Activated CD4-positive, alpha-beta memory T cell treated with anti-CD3 and anti-CD28 coated beads for 36 hours (primary cell): ENCODE measurements around the gene OR52L1. TPM values are rescaled to one million over a fixed set of nuclear protein-coding genes. Genes with fewer than 3 reads are reported as not detected.

Experiments used
- CTCF ChIA-PET: fragments of 350-600 bp; sonication (Branson Sonifier 250); formaldehyde crosslinking; loops from one replicate; lab custom pipeline; 2021; ENCODE audit warnings: antibody characterized with exemption, inconsistent platforms; lab: Charles Lee
- POLR2A ChIA-PET: fragments of 350-600 bp; sonication (Branson Sonifier 250); formaldehyde crosslinking; loops from one replicate; lab custom pipeline; 2021; ENCODE audit warnings: antibody characterized with exemption; lab: Charles Lee
- DNase-seq: peaks from one replicate; pipeline ENCODE4 v3.0.0-alpha.2; 2020
- H3K27ac Mint-ChIP-seq: one replicate; pipeline ENCODE4 v1.8.0; 2021; ENCODE audit warnings: mixed read lengths
- H3K27me3 Mint-ChIP-seq: one replicate; pipeline ENCODE4 v1.8.0; 2021; ENCODE audit warnings: mixed read lengths
- H3K36me3 Mint-ChIP-seq: one replicate; pipeline ENCODE4 v1.8.0; 2021; ENCODE audit warnings: mixed read lengths
- H3K4me1 Mint-ChIP-seq: one replicate; pipeline ENCODE4 v1.8.0; 2021; ENCODE audit warnings: low read depth, mixed read lengths
- H3K4me3 Mint-ChIP-seq: one replicate; pipeline ENCODE4 v1.8.0; 2021; ENCODE audit warnings: mild to moderate bottlenecking, mixed read lengths
- H3K9me3 Mint-ChIP-seq: one replicate; pipeline ENCODE4 v1.8.0; 2021; ENCODE audit warnings: mixed read lengths
- intact Hi-C: fragments of 100-400 bp; cut with micrococcal nuclease; formaldehyde crosslinking; loops from one replicate; pipeline ENCODE4 v1.15.1; 2023
- total RNA-seq, 2 experiments: library from RNA; stranded (reverse); gene quantifications; one replicate each; pipeline ENCODE4 v1.2.3, GENCODE V29; 2021

Gene OR52L1
- not detected for total RNA-seq

GRCh38 chr11:5986885-5987284, at the start of gene OR52L1:
Gene OR52L1, minus strand, starts transcription at chr11:5986985. Its CDS starts 55 bp downstream, at chr11:5986930.
- intact Hi-C loops = no loop called here
- H3K4me1 Mint-ChIP-seq = no peaks in the 10 kb centered on the region
- ChIA-PET POLR2A (no interaction called here), CTCF (no interaction called here)
- H3K27ac Mint-ChIP-seq = no peak within 1 kb of the TSS
- H3K36me3 Mint-ChIP-seq = no peaks in the 10 kb centered on the region
- peaks cover 12% of the 10 kb centered on the region for H3K27me3 Mint-ChIP-seq
- DNase-seq = no peak
- no peak within 1 kb of the TSS for H3K4me3 Mint-ChIP-seq
- H3K9me3 Mint-ChIP-seq = no peaks in the 10 kb centered on the region

- Mint-ChIP-seq H3K36me3 (no peaks in the 10 kb centered on the region), H3K4me3 (no peak within 1 kb of the TSS), H3K27me3 (peaks cover 11% of the 10 kb centered on the region), H3K4me1 (no peaks in the 10 kb centered on the region), H3K27ac (no peak within 1 kb of the TSS), H3K9me3 (no peaks in the 10 kb centered on the region)
- intact Hi-C loops = no loop called here
- no peak for DNase-seq
- CTCF ChIA-PET = no interaction called here
- POLR2A ChIA-PET = no interaction called here
Measured at GRCh38 chr11:6030708-6031405, 44.1 kb upstream of the OR52L1 start, which contains the start of gene OR56A1. Gene OR56A1, minus strand, starts transcription at chr11:6030758. Its CDS starts 3,066 bp downstream, at chr11:6027692.

- Mint-ChIP-seq H3K36me3 (no peaks in the 10 kb centered on the region), H3K4me3 (no peak overlapping the region), H3K9me3 (no peaks in the 10 kb centered on the region), H3K4me1 (no peaks in the 10 kb centered on the region), H3K27ac (no peak overlapping the region), H3K27me3 (peaks cover 26% of the 10 kb centered on the region)
- DNase-seq = no peak
- ChIA-PET CTCF (interaction anchor here (0.6 to 0.7 kb wide), 2 partner anchors 35 to 283 kb away, joined by 3 to 4 read pairs; no protein-coding TSS in a partner anchor), POLR2A (no interaction called here)
- intact Hi-C loops = no loop called here
Measured at GRCh38 chr11:6027501-6027900, 40.7 kb upstream of the OR52L1 start.

GRCh38 chr11:6025056-6025455, 38.3 kb upstream of the OR52L1 start:
- ChIA-PET CTCF (interaction anchor here (1.1 to 1.9 kb wide), 3 partner anchors 226 to 338 kb away, joined by 3 to 8 read pairs (median 4); no protein-coding TSS in a partner anchor), POLR2A (no interaction called here)
- H3K27me3 Mint-ChIP-seq = peaks cover 26% of the 10 kb centered on the region
- DNase-seq = no peak
- intact Hi-C loops = no loop called here
- no peak overlapping the region for H3K27ac Mint-ChIP-seq
- no peaks in the 10 kb centered on the region for H3K4me1 Mint-ChIP-seq
- H3K9me3 Mint-ChIP-seq = no peaks in the 10 kb centered on the region
- no peaks in the 10 kb centered on the region for H3K36me3 Mint-ChIP-seq
- no peak overlapping the region for H3K4me3 Mint-ChIP-seq

GRCh38 chr11:6022956-6023355, 36.2 kb upstream of the OR52L1 start:
- CTCF ChIA-PET = interaction anchor here (0.6 to 2.6 kb wide), 13 partner anchors 9 to 356 kb away, joined by 3 to 28 read pairs (median 5); no protein-coding TSS in a partner anchor
- H3K27ac Mint-ChIP-seq = no peak overlapping the region
- intact Hi-C loops = loop anchor here (2.0 to 5.0 kb wide), 3 partner anchors 274 to 330 kb away; no protein-coding TSS in a partner anchor
- DNase-seq = no peak
- POLR2A ChIA-PET = no interaction called here
- H3K9me3 Mint-ChIP-seq = no peaks in the 10 kb centered on the region
- H3K4me1 Mint-ChIP-seq = no peaks in the 10 kb centered on the region
- H3K36me3 Mint-ChIP-seq = no peaks in the 10 kb centered on the region
- peaks cover 26% of the 10 kb centered on the region for H3K27me3 Mint-ChIP-seq
- H3K4me3 Mint-ChIP-seq = no peak overlapping the region

- peaks cover 8% of the 10 kb centered on the region for H3K9me3 Mint-ChIP-seq
- H3K36me3 Mint-ChIP-seq = peaks cover 1% of the 10 kb centered on the region
- intact Hi-C loops = no loop called here
- H3K4me1 Mint-ChIP-seq = no peaks in the 10 kb centered on the region
- ChIA-PET POLR2A (no interaction called here), CTCF (no interaction called here)
- H3K27ac Mint-ChIP-seq = no peak overlapping the region
- DNase-seq = no peak
- no peak overlapping the region for H3K4me3 Mint-ChIP-seq
- peaks cover 8% of the 10 kb centered on the region for H3K27me3 Mint-ChIP-seq
Measured at GRCh38 chr11:6013042-6013441, 26.3 kb upstream of the OR52L1 start.

GRCh38 chr11:6012035-6012668, 25.4 kb upstream of the OR52L1 start:
- Mint-ChIP-seq H3K27me3 (peaks cover 8% of the 10 kb centered on the region), H3K27ac (no peak overlapping the region), H3K36me3 (peaks cover 1% of the 10 kb centered on the region), H3K9me3 (peaks cover 4% of the 10 kb centered on the region), H3K4me3 (no peak overlapping the region), H3K4me1 (no peaks in the 10 kb centered on the region)
- DNase-seq = no peak
- intact Hi-C loops = no loop called here
- POLR2A ChIA-PET = no interaction called here
- CTCF ChIA-PET = interaction anchor here (1.2 kb wide), 1 partner anchor 10 kb away, joined by 3 read pairs; no protein-coding TSS in a partner anchor

- no peak within 1 kb of the TSS for H3K4me3 Mint-ChIP-seq
- no peaks in the 10 kb centered on the region for H3K36me3 Mint-ChIP-seq
- ChIA-PET CTCF (interaction anchor here (0.6 kb wide), 1 partner anchor 125 kb away, joined by 3 read pairs; no protein-coding TSS in a partner anchor), POLR2A (no interaction called here)
- intact Hi-C loops = no loop called here
- H3K4me1 Mint-ChIP-seq = no peaks in the 10 kb centered on the region
- peaks cover 7% of the 10 kb centered on the region for H3K27me3 Mint-ChIP-seq
- H3K27ac Mint-ChIP-seq = no peak within 1 kb of the TSS
- H3K9me3 Mint-ChIP-seq = no peaks in the 10 kb centered on the region
- no peak for DNase-seq
Measured at GRCh38 chr11:6006846-6007245, 20.1 kb upstream of the OR52L1 start, which contains the start of gene OR56A4. Gene OR56A4, minus strand, starts transcription at chr11:6006946. Its CDS starts 3,954 bp downstream, at chr11:6002992.

- H3K4me3 Mint-ChIP-seq = no peak overlapping the region
- ChIA-PET POLR2A (no interaction called here), CTCF (interaction anchor here (0.6 to 0.7 kb wide), 2 partner anchors 125 to 357 kb away, joined by 3 read pairs; no protein-coding TSS in a partner anchor)
- no peak overlapping the region for H3K27ac Mint-ChIP-seq
- no peaks in the 10 kb centered on the region for H3K36me3 Mint-ChIP-seq
- H3K4me1 Mint-ChIP-seq = no peaks in the 10 kb centered on the region
- peaks cover 4% of the 10 kb centered on the region for H3K27me3 Mint-ChIP-seq
- no peak for DNase-seq
- no peaks in the 10 kb centered on the region for H3K9me3 Mint-ChIP-seq
- intact Hi-C loops = no loop called here
Measured at GRCh38 chr11:6006395-6006794, 19.6 kb upstream of the OR52L1 start.

GRCh38 chr11:6002202-6002699, 15.5 kb upstream of the OR52L1 start:
- Mint-ChIP-seq H3K27ac (no peak overlapping the region), H3K9me3 (no peaks in the 10 kb centered on the region), H3K36me3 (no peaks in the 10 kb centered on the region), H3K4me3 (no peak overlapping the region), H3K27me3 (peaks cover 3% of the 10 kb centered on the region), H3K4me1 (no peaks in the 10 kb centered on the region)
- POLR2A ChIA-PET = no interaction called here
- DNase-seq = no peak
- intact Hi-C loops = no loop called here
- CTCF ChIA-PET = no interaction called here

GRCh38 chr11:5994791-5995190, 8.0 kb upstream of the OR52L1 start:
- no peaks in the 10 kb centered on the region for H3K4me1 Mint-ChIP-seq
- POLR2A ChIA-PET = no interaction called here
- no peak overlapping the region for H3K4me3 Mint-ChIP-seq
- no peaks in the 10 kb centered on the region for H3K27me3 Mint-ChIP-seq
- no peak overlapping the region for H3K27ac Mint-ChIP-seq
- intact Hi-C loops = loop anchor here (5.0 kb wide), 1 partner anchor 358 kb away; no protein-coding TSS in a partner anchor
- CTCF ChIA-PET = interaction anchor here (1.6 kb wide), 1 partner anchor 358 kb away, joined by 5 read pairs; no protein-coding TSS in a partner anchor
- no peak for DNase-seq
- H3K36me3 Mint-ChIP-seq = no peaks in the 10 kb centered on the region
- H3K9me3 Mint-ChIP-seq = no peaks in the 10 kb centered on the region
